Karpas-422 (cell line): ENCODE measurements around the gene ZDHHC6. TPM values are rescaled to one million over a fixed set of nuclear protein-coding genes. Genes with fewer than 3 reads are reported as not detected.

Source experiments
- DNase-seq: peaks from one replicate; pipeline ENCODE4 v3.0.0-alpha.2; 2015
- H2AFZ ChIP-seq: fragments of 200-600 bp; sonication (generic); 2 replicates; pipeline ENCODE4 v1.6.1; 2014; ENCODE audit warnings: antibody characterized with exemption, low read length, mixed read lengths
- H3K27ac ChIP-seq: fragments of 200-600 bp; sonication (generic); 2 replicates; pipeline ENCODE4 v1.5.1; 2014; ENCODE audit warnings: mild to moderate bottlenecking, low read length, moderate library complexity
- H3K27me3 ChIP-seq: fragments of 200-600 bp; sonication (generic); 2 replicates; pipeline ENCODE4 v1.6.1; 2014; ENCODE audit warnings: low read length, mixed read lengths
- H3K36me3 ChIP-seq: fragments of 200-600 bp; sonication (generic); 2 replicates; pipeline ENCODE4 v1.6.1; 2014; ENCODE audit warnings: low read length, mixed read lengths; ENCODE audit not compliant: insufficient read depth
- H3K4me1 ChIP-seq: fragments of 200-600 bp; sonication (generic); 2 replicates; pipeline ENCODE4 v1.6.1; 2014; ENCODE audit warnings: mild to moderate bottlenecking, low read length, mixed read lengths
- H3K4me2 ChIP-seq: fragments of 200-600 bp; sonication (generic); 2 replicates; pipeline ENCODE4 v1.6.1; 2014; ENCODE audit warnings: low read length, low read depth, mild to moderate bottlenecking; ENCODE audit not compliant: poor library complexity, severe bottlenecking
- H3K4me3 ChIP-seq: fragments of 200-600 bp; sonication (generic); 2 replicates; pipeline ENCODE4 v1.5.1; 2014; ENCODE audit warnings: mild to moderate bottlenecking, antibody characterized with exemption, low read length, mixed read lengths
- H3K79me2 ChIP-seq: fragments of 200-600 bp; sonication (generic); 2 replicates; pipeline ENCODE4 v1.6.1; 2014; ENCODE audit warnings: mild to moderate bottlenecking, low read length, mixed read lengths
- H3K9ac ChIP-seq: fragments of 200-600 bp; sonication (generic); 2 replicates; pipeline ENCODE4 v1.6.0; 2014; ENCODE audit warnings: low read length
- H3K9me2 ChIP-seq: fragments of 200-600 bp; sonication (generic), shearing (Covaris generic); replicated peaks from 2 replicates; pipeline ENCODE4 v1.6.0; 2014; ENCODE audit warnings: mild to moderate bottlenecking, low read length, moderate library complexity; ENCODE audit not compliant: insufficient read depth
- H3K9me3 ChIP-seq: fragments of 300-700, 200-600 bp; sonication (generic); 2 replicates; pipeline ENCODE4 v1.6.1; 2014; ENCODE audit warnings: low read length, mixed read lengths
- H4K20me1 ChIP-seq: fragments of 200-600 bp; sonication (generic); 2 replicates; pipeline ENCODE4 v1.6.1; 2014; ENCODE audit warnings: mild to moderate bottlenecking, antibody characterized with exemption, low read length, low read depth; ENCODE audit not compliant: insufficient read depth
- total RNA-seq: library from RNA; depleted of rRNA; stranded (reverse); fragments of >200 nt; shearing (Covaris generic); gene quantifications from 2 replicates; pipeline ENCODE4 v1.2.3, GENCODE V29; 2014; ENCODE audit warnings: low replicate concordance

ZDHHC6 gene
- total RNA-seq, 1 experiment from 2014 or later, result 33.9 TPM

DNA sequence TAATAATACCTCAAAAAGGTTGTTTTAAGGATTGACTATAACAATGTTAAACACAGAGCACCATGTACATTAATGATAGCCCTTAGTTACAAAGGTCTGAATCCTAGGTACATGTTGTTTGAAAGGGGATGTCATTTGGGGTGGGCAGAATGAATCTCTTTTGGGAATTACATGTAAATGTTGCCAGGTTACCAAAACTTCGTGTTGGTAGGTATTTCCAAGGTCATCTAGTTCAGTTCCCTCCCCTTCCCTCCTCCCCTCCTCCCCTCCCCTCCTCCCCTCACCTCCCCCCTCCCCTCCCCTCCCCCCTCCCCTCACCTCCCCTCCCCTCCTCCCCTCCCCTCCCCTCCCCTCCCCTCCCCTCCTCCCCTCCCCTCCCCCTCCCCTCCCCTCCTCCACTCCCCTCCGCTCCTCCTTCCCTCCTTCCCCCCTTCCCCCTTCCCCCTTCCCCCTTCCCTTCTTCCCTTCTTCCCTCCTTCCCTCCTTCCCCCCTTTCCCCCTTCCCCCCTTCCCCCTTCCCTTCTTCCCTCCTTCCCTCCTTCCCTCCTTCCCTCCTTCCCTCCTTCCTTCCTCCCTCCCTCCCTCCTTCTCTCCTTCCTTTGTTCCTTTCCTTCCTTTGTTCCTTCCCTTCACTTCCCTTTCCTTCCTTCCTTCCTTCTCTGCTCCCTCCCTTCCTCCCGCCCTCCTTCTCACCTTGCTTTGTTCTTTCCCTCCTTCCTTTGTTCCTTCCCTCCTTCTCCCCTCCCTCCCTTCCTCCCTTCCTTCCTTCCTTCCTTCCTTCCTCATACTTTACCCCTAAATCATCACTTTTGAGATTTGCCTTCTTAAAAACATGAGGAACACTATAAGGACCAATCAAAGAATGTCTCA, 8.4 kb upstream of the ZDHHC6 start:
- H3K4me3 ChIP-seq, result no peak overlapping the region
- no peaks in the 10 kb centered on the region for H4K20me1 ChIP-seq
- H2AFZ ChIP-seq, result no peak overlapping the region
- DNase-seq, result no peak
- H3K36me3 ChIP-seq, result no peaks in the 10 kb centered on the region
- no peak overlapping the region for H3K27ac ChIP-seq
- H3K9ac ChIP-seq, result no peak overlapping the region
- no peaks in the 10 kb centered on the region for H3K9me3 ChIP-seq
- no peak overlapping the region for H3K4me2 ChIP-seq
- H3K4me1 ChIP-seq, result peaks cover 31% of the 10 kb centered on the region
- H3K9me2 ChIP-seq, result no peaks in the 10 kb centered on the region
- no peaks in the 10 kb centered on the region for H3K27me3 ChIP-seq
- peaks cover 85% of the 10 kb centered on the region for H3K79me2 ChIP-seq

DNA sequence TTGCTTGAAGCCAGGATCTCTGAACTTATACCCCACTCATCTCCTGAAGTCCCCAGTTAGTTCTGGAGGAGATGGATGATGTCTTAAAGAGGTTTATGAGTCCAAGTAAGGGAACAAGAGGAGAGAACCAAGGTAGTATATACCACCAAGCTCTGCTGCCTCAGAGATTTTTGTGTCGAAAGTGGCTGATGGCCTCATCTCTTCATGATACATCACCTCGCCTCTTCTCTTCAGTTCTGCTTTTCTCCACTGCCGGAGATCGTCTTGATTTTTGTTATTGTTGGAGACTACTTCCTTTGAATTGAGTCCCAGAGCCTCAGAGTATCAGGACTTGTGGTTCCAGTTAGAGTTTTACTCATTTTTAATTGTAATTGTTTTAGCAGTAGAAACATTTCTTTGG, 2.2 kb upstream of the ZDHHC6 start:
- Histone ChIP-seq H3K27me3 (no peaks in the 10 kb centered on the region), H4K20me1 (no peaks in the 10 kb centered on the region; the same call in 1 of the 2 replicates), H3K36me3 (peaks cover 16% of the 10 kb centered on the region; the same call in 1 of the 2 replicates), H3K79me2 (peaks cover 97% of the 10 kb centered on the region), H3K27ac (no peak overlapping the region), H3K9ac (no peak overlapping the region), H3K4me3 (peak overlapping the region; percentile 97; the same call in 1 of the 2 replicates), H3K4me1 (peaks cover 65% of the 10 kb centered on the region), H3K9me3 (no peaks in the 10 kb centered on the region), H2AFZ (no peak overlapping the region), H3K4me2 (peak overlapping the region; percentile 75), H3K9me2 (no peaks in the 10 kb centered on the region)
- no peak for DNase-seq

GRCh38 chr10:112447620-112447928, 860 bp upstream of the ZDHHC6 start:
- Histone ChIP-seq H3K27me3 (no peaks in the 10 kb centered on the region), H3K9me3 (no peaks in the 10 kb centered on the region), H3K4me2 (peak overlapping the region; percentile 75), H3K79me2 (peaks cover 90% of the 10 kb centered on the region), H3K9me2 (no peaks in the 10 kb centered on the region), H3K4me1 (peaks cover 58% of the 10 kb centered on the region), H2AFZ (no peak overlapping the region), H4K20me1 (no peaks in the 10 kb centered on the region; the same call in 1 of the 2 replicates), H3K9ac (peak overlapping the region; percentile 95), H3K27ac (peak overlapping the region; percentile 74; the same call in 1 of the 2 replicates), H3K4me3 (peak overlapping the region; percentile 97), H3K36me3 (peaks cover 26% of the 10 kb centered on the region; the same call in 1 of the 2 replicates)
- DNase-seq, result no peak

- no peaks in the 10 kb centered on the region for H3K27me3 ChIP-seq
- H2AFZ ChIP-seq, result peak overlapping the region; percentile 70; the same call in 1 of the 2 replicates
- H3K4me3 ChIP-seq, result peak overlapping the region; percentile 97
- peak overlapping the region; percentile 75 for H3K4me2 ChIP-seq
- no peaks in the 10 kb centered on the region; the same call in 1 of the 2 replicates for H4K20me1 ChIP-seq
- DNase-seq, result peak; percentile 60
- H3K9ac ChIP-seq, result peak overlapping the region; percentile 95
- no peaks in the 10 kb centered on the region for H3K9me2 ChIP-seq
- H3K79me2 ChIP-seq, result peaks cover 84% of the 10 kb centered on the region
- H3K4me1 ChIP-seq, result peaks cover 56% of the 10 kb centered on the region
- H3K36me3 ChIP-seq, result peaks cover 35% of the 10 kb centered on the region; the same call in 1 of the 2 replicates
- no peaks in the 10 kb centered on the region for H3K9me3 ChIP-seq
- H3K27ac ChIP-seq, result peak overlapping the region; percentile 47; the same call in 1 of the 2 replicates
These were observed 459 bp downstream of the ZDHHC6 start for GRCh38 chr10:112446055-112446854.

- no peak for DNase-seq
- H3K9ac ChIP-seq, result no peak overlapping the region
- no peaks in the 10 kb centered on the region for H3K9me2 ChIP-seq
- peaks cover 53% of the 10 kb centered on the region; the same call in 1 of the 2 replicates for H3K36me3 ChIP-seq
- no peaks in the 10 kb centered on the region for H3K27me3 ChIP-seq
- H3K4me1 ChIP-seq, result peaks cover 30% of the 10 kb centered on the region
- peaks cover 42% of the 10 kb centered on the region for H3K79me2 ChIP-seq
- H3K4me3 ChIP-seq, result no peak overlapping the region
- H3K4me2 ChIP-seq, result no peak overlapping the region
- no peak overlapping the region; the same call in 1 of the 2 replicates for H3K27ac ChIP-seq
- no peaks in the 10 kb centered on the region for H3K9me3 ChIP-seq
- H4K20me1 ChIP-seq, result no peaks in the 10 kb centered on the region; the same call in 1 of the 2 replicates
- H2AFZ ChIP-seq, result no peak overlapping the region
These were observed 4.7 kb downstream of the ZDHHC6 start for GRCh38 chr10:112442063-112442462.

- Histone ChIP-seq H2AFZ (no peak overlapping the region), H3K9ac (no peak overlapping the region), H3K27me3 (no peaks in the 10 kb centered on the region), H3K9me2 (no peaks in the 10 kb centered on the region), H3K9me3 (no peaks in the 10 kb centered on the region), H3K36me3 (peaks cover 53% of the 10 kb centered on the region; the same call in 1 of the 2 replicates), H3K4me3 (no peak overlapping the region), H3K27ac (no peak overlapping the region), H4K20me1 (no peaks in the 10 kb centered on the region; the same call in 1 of the 2 replicates), H3K4me2 (no peak overlapping the region), H3K79me2 (peaks cover 40% of the 10 kb centered on the region), H3K4me1 (peaks cover 30% of the 10 kb centered on the region)
- DNase-seq, result no peak
These were observed 5.2 kb downstream of the ZDHHC6 start for GRCh38 chr10:112441520-112441919.

DNA sequence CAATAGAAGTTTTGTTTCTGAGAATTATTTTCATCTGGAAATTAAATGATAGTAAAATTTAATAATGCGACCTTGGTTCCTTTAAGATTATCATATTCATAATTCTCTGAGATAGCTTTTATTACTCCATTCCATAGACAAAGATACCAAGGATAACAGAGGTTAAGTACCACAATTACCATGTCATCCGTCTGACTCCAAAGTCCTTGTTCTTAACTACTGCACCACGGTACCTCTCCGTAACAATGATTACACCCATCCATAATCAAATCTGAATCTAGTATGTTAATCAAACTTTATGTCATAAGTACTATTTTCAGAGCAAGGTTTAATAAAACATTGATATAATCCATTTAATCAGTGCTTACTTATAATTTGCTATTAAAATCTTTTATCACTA, 8.4 kb downstream of the ZDHHC6 start:
- H3K9me3 ChIP-seq, result no peaks in the 10 kb centered on the region
- no peak overlapping the region for H3K9ac ChIP-seq
- no peak overlapping the region for H2AFZ ChIP-seq
- peaks cover 49% of the 10 kb centered on the region; the same call in 1 of the 2 replicates for H3K36me3 ChIP-seq
- DNase-seq, result no peak
- no peaks in the 10 kb centered on the region for H3K27me3 ChIP-seq
- H3K9me2 ChIP-seq, result no peaks in the 10 kb centered on the region
- peaks cover 7% of the 10 kb centered on the region; the same call in 1 of the 2 replicates for H3K4me1 ChIP-seq
- no peak overlapping the region for H3K4me2 ChIP-seq
- H3K27ac ChIP-seq, result no peak overlapping the region
- H4K20me1 ChIP-seq, result no peaks in the 10 kb centered on the region
- H3K79me2 ChIP-seq, result peaks cover 12% of the 10 kb centered on the region
- H3K4me3 ChIP-seq, result no peak overlapping the region
